B cell (primary cell): ENCODE data around the gene PYGO1.

ENCODE experiments used
- CTCF ChIP-seq: fragments of 200-600 bp; IDR thresholded peaks from one replicate; pipeline ENCODE4 v1.8.0; 2022; ENCODE audit warnings: antibody characterized with exemption, mild to moderate bottlenecking
- EZH2 ChIP-seq: IDR thresholded peaks from 2 replicates; pipeline ENCODE4 v1.6.1; 2012; ENCODE audit warnings: borderline replicate concordance, low read depth, mild to moderate bottlenecking, moderate library complexity, low read length; ENCODE audit not compliant: insufficient read depth, poor library complexity, severe bottlenecking

- no peak for TF ChIP-seq CTCF
- TF ChIP-seq EZH2, result no peak
These were observed 30.2 kb upstream of the PYGO1 start for GRCh38 chr15:55618387-55618786.
